ENCODE results near the gene ADAM23.

The ADAM23 gene

GRCh38 chr2:206518997-206519396 is 75.7 kb downstream of the ADAM23 start:
- no peak for DNase-seq

- DNase-seq, result no peak
These were observed 77.1 kb downstream of the ADAM23 start for GRCh38 chr2:206520450-206520849.

- DNase-seq, result no peak
These were observed 77.8 kb downstream of the ADAM23 start for GRCh38 chr2:206521115-206521514.

GRCh38 chr2:206521612-206522011 is 78.3 kb downstream of the ADAM23 start:
- no peak for DNase-seq

- no peak for DNase-seq
These were observed 83.1 kb downstream of the ADAM23 start for GRCh38 chr2:206526416-206526815.

GRCh38 chr2:206527153-206527552 is 83.8 kb downstream of the ADAM23 start:
- DNase-seq, result no peak

- no peak for DNase-seq
These were observed 87.4 kb downstream of the ADAM23 start for GRCh38 chr2:206530727-206531126.

- DNase-seq, result no peak
These were observed 88.7 kb downstream of the ADAM23 start for GRCh38 chr2:206531996-206532543.

- no peak for DNase-seq
These were observed 90.6 kb downstream of the ADAM23 start for GRCh38 chr2:206533977-206534376.

- no peak for DNase-seq
These were observed 92.1 kb downstream of the ADAM23 start for GRCh38 chr2:206535260-206535986.

- no peak for DNase-seq
These were observed 97.4 kb downstream of the ADAM23 start for GRCh38 chr2:206540757-206541156.

GRCh38 chr2:206543073-206543472 is 99.7 kb downstream of the ADAM23 start:
- no peak for DNase-seq

- DNase-seq, result no peak
These were observed 105.1 kb downstream of the ADAM23 start for GRCh38 chr2:206548383-206548782.

GRCh38 chr2:206555721-206556120 is 112.4 kb downstream of the ADAM23 start:
- no peak for DNase-seq

GRCh38 chr2:206556357-206556949 is 113.1 kb downstream of the ADAM23 start:
- no peak for DNase-seq

- DNase-seq, result no peak
These were observed 114.0 kb downstream of the ADAM23 start for GRCh38 chr2:206557321-206557720.

GRCh38 chr2:206558492-206558891 is 115.2 kb downstream of the ADAM23 start:
- DNase-seq, result no peak

- no peak for DNase-seq
These were observed 118.6 kb downstream of the ADAM23 start for GRCh38 chr2:206561962-206562361.

GRCh38 chr2:206562375-206562774 is 119.0 kb downstream of the ADAM23 start:
- DNase-seq, result no peak

- DNase-seq, result no peak
These were observed 120.0 kb downstream of the ADAM23 start for GRCh38 chr2:206563374-206563773.

GRCh38 chr2:206565666-206566065 is 122.3 kb downstream of the ADAM23 start:
- DNase-seq, result no peak

- no peak for DNase-seq
These were observed 126.1 kb downstream of the ADAM23 start for GRCh38 chr2:206569470-206569869.

- DNase-seq, result no peak
These were observed 126.9 kb downstream of the ADAM23 start for GRCh38 chr2:206570199-206570598.

GRCh38 chr2:206572725-206573124 is 129.4 kb downstream of the ADAM23 start:
- DNase-seq, result no peak

GRCh38 chr2:206573793-206574192 is 130.5 kb downstream of the ADAM23 start:
- DNase-seq, result no peak

Data from activated CD4-positive, CD25-positive, alpha-beta regulatory T cell (primary cell).